T47D (cell line): Measurements from ENCODE around the gene MFAP2.
"Not testable (repeated sequence)": the region's sequence is repeated elsewhere in the genome, so short reads cannot be mapped to it uniquely, and the experiment has no call there.

Source experiments
- DNase-seq, 2 experiments: peaks; one replicate each; pipeline versions ENCODE4 v3.0.0 to v3.0.0-alpha.2; 2011 to 2012; ENCODE audit warnings: low read depth in 1 of 2, low spot score in 1 of 2
- JUND ChIP-seq: IDR thresholded peaks from 2 replicates; pipeline ENCODE4 v1.6.1; 2012; ENCODE audit warnings: low read depth
- in situ Hi-C: cut with HindIII; loops from 2 replicates; pipeline ENCODE4 v1.10.0; 2016; ENCODE audit warnings: low sequenced_read_pairs, low pct_unique_long_range_greater_than_20kb

The MFAP2 gene

GRCh38 chr1:16958475-16958874 is 21.9 kb downstream of the MFAP2 start:
- no peak for TF ChIP-seq JUND
- DNase-seq: no peak
- in situ Hi-C loops: no loop called here

- in situ Hi-C loops: no loop called here
Measured at GRCh38 chr1:16957731-16958130, 22.7 kb downstream of the MFAP2 start.

DNA sequence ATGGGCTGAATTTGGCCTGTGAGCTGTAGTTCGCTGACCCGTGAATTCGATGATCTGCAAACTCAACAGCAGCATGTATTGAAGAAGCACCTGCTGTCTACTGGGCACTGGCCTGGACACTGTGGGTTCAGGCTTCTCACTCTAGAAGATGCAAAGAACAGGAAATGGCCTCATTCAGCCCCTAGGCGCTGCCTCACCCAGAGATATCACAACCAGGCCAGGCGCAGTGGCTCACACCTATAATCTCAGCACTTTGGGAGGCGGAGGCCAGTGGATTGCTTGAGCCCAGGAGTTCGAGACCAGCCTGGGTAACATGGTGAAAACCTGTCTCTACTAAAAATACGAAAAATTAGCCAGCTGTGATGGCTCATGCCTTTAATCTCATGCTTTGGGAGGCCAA is 23.6 kb downstream of the MFAP2 start:
- TF ChIP-seq JUND: no peak
- in situ Hi-C loops: no loop called here
- DNase-seq: no peak

More at GRCh38 chr1:16957731-16958130, 22.7 kb downstream of the MFAP2 start:
- no peak for TF ChIP-seq JUND
- no peak for DNase-seq

GRCh38 chr1:16955186-16955585 is 25.2 kb downstream of the MFAP2 start:
- TF ChIP-seq JUND: no peak
- DNase-seq: no peak
- in situ Hi-C loops: no loop called here

DNA sequence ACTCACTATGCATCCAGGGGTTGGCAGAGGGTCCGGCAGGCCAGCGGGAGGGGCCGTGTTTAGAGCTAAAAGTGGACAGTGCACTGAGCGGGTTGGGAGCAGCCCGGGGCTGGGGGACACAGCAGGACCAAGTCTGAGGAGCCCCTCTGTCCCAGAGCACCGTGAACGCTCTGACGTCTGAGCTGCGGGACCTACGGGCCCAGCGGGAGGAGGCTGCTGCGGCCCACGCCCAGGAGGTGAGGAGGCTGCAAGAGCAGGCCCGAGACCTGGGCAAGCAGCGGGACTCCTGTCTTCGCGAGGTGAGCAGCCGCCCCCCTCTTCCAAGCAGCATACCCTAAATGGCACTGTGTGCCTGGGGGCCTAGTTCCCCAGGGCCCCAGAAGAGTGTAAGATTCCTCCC is 25.8 kb downstream of the MFAP2 start:
- TF ChIP-seq JUND: no peak
- in situ Hi-C loops: no loop called here
- DNase-seq: no peak

GRCh38 chr1:16952376-16952775 is 28.0 kb downstream of the MFAP2 start:
- DNase-seq, in situ Hi-C loops: not testable (repeated sequence)

- DNase-seq: peak in 1 of 2 experiments; percentile 19
- in situ Hi-C loops: not testable (repeated sequence)
Measured at GRCh38 chr1:16949026-16949425, 31.4 kb downstream of the MFAP2 start.

DNA sequence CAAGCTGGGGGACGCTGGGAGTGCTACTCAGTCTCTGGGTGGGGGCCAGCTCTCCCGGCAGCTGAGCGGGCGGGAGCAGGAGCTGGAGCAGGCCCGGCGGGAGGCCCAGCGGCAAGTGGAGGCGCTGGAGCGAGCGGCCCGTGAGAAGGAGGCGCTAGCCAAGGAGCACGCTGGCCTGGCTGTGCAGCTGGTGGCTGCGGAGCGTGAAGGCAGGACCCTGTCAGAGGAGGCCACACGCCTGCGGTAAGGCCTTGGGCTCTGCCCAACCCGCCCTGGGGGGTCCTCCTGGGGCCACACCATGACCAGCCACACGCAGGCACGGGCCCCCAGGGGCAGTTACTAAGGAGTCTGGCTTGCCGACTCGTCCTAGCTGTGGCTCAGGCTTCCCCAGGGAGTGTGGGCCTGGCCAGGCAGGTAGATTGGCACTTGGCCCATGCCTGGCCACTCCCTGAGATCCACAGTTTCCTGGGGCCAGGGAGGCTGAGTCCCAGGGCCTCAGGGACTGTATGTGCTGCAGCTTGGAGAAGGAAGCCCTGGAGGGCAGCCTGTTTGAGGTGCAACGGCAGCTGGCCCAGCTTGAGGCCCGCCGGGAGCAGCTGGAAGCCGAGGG is 32.0 kb downstream of the MFAP2 start:
- peak; percentile 40 to 64 for DNase-seq
- in situ Hi-C loops: not testable (repeated sequence)

GRCh38 chr1:16946646-16947045 is 33.8 kb downstream of the MFAP2 start:
- no peak for TF ChIP-seq JUND
- in situ Hi-C loops: no loop called here
- no peak for DNase-seq

- DNase-seq, in situ Hi-C loops: not testable (repeated sequence)
Measured at GRCh38 chr1:16946185-16946584, 34.2 kb downstream of the MFAP2 start.

- in situ Hi-C loops, DNase-seq: not testable (repeated sequence)
Measured at GRCh38 chr1:16945512-16945911, 34.9 kb downstream of the MFAP2 start.

- TF ChIP-seq JUND: no peak
- no peak for DNase-seq
- in situ Hi-C loops: no loop called here
Measured at GRCh38 chr1:16944038-16944437, 36.4 kb downstream of the MFAP2 start.

GRCh38 chr1:16939386-16940180 is 40.8 kb downstream of the MFAP2 start:
- in situ Hi-C loops, DNase-seq: not testable (repeated sequence)
